Measurements from ENCODE around the gene MAN1C1. TPM values are rescaled to one million over a fixed set of nuclear protein-coding genes. Genes with fewer than 3 reads are reported as not detected.
A peak's percentile ranks its signal among the peaks of the same experiment; 100 is the strongest.

Gene MAN1C1
- total and polyA plus RNA-seq, 10 of the 15 experiments (the other 5 are each of a cell fraction or from before 2014, with no cell fraction given): 0.12 to 0.56 (median 0.22) TPM; not detected in 3

- Histone ChIP-seq H3K4me3 (no peak overlapping the region), H3K27ac (ENCODE audit: control insufficient read depth, insufficient read depth) (no peak overlapping the region), H3K4me1 (ENCODE audit: control insufficient read depth, insufficient read depth, low read length) (no peaks in the 10 kb centered on the region), H2AFZ (ENCODE audit: control insufficient read depth, low read depth, low read length) (no peak overlapping the region), H3K36me3 (ENCODE audit: control insufficient read depth in 2 of 2, insufficient read depth in 2 of 2, low read length in 1 of 2) (no peaks in the 10 kb centered on the region), H3K4me2 (ENCODE audit: control insufficient read depth, insufficient read depth) (no peak overlapping the region), H3K9ac (ENCODE audit: control insufficient read depth, insufficient read depth, low read length) (no peak overlapping the region), H4K20me1 (ENCODE audit: control insufficient read depth, insufficient read depth) (no peaks in the 10 kb centered on the region), H3K27me3 (replicated peaks in 1 of 2; ENCODE audit: control insufficient read depth in 2 of 2, insufficient read depth in 2 of 2, low read length in 1 of 2) (0 out of 4 replicates have a peak, but pooled peaks cover 0 to 2% of the 10 kb centered on the region in 2 experiments), H3K79me2 (ENCODE audit: control insufficient read depth, insufficient read depth, low read length) (no peaks in the 10 kb centered on the region), H3K9me3 (replicated peaks; ENCODE audit: control insufficient read depth, insufficient read depth, low read length) (no peaks in the 10 kb centered on the region; the same call in 2 of the 3 replicates)
- RAD21 ChIA-PET (ENCODE audit: unreplicated experiment): no interaction called here
- in situ Hi-C loops (cut with MboI): no loop called here
- DNase-seq (ENCODE audit: low read depth, low spot score) (no peak), FAIRE-seq (no peak), ATAC-seq (peak; percentile 74)
- SMC1A ChIA-PET (ENCODE audit: uncharacterized antibody, unreplicated experiment): no interaction called here
- CTCF ChIA-PET: interaction anchor here (0.6 kb wide), 1 partner anchor 34 kb away, joined by 3 read pairs; no protein-coding TSS in a partner anchor
- intact Hi-C loops (cut with micrococcal nuclease; ENCODE audit: unreplicated experiment): no loop called here
- TF ChIP-seq ZNF592 (IDR thresholded peaks at IDR 0.05) (no peak), SPI1 (IDR thresholded peaks at IDR 0.05; ENCODE audit: borderline replicate concordance, insufficient read depth, low read depth, low read length) (peak; percentile 56; the same call in 1 of the 2 replicates)
- 35% methylated on average over 14 of the region's 16 CpGs for WGBS (ENCODE audit: insufficient coverage, insufficient replicate concordance, low lambda C conversion rate, missing lambda C conversion rate)
- POLR2A ChIA-PET: no interaction called here
- no TSS peak for BruUV-seq (replicated peaks)
Observed at GRCh38 chr1:25711555-25712298, 95.1 kb downstream of the MAN1C1 start.

Data from GM12878 (cell line).